Fibroblast of lung (primary cell): ENCODE results near the gene SLC44A1.

Source experiments
- CTCF ChIP-seq, 2 donors: IDR thresholded peaks in 1 of 2; conservative IDR thresholded peaks in 1 of 2; 1 replicate in 1 of 2; 2 replicates in 1 of 2; pipeline ENCODE4 v1.5.1; 2011 to 2012; ENCODE audit warnings: low read length in 2 of 2, control low read depth in 1 of 2, inconsistent platforms in 1 of 2, low read depth in 1 of 2, mild to moderate bottlenecking in 1 of 2
- EZH2 ChIP-seq: IDR thresholded peaks from 2 replicates; pipeline ENCODE4 v1.5.1; 2012; ENCODE audit warnings: low read length, control low read depth, mild to moderate bottlenecking; ENCODE audit errors: missing control alignments

- TF ChIP-seq CTCF (conservative IDR thresholded peaks at IDR 0.05 in 1 of 2, IDR thresholded peaks at IDR 0.05 in 1 of 2; ENCODE audit: low read depth in 1 of 2, low read length in 2 of 2) (no peak), EZH2 (no peak)
Observed at GRCh38 chr9:105254226-105254625, 9.8 kb downstream of the SLC44A1 start.
